Superior temporal gyrus (tissue), 1 donor: ENCODE results near the gene PSMD6.

Experiments used
- DNase-seq: peaks from one replicate; pipeline ENCODE4 v3.0.0-alpha.2; 2016; ENCODE audit errors: extremely low spot score

PSMD6 gene

DNA sequence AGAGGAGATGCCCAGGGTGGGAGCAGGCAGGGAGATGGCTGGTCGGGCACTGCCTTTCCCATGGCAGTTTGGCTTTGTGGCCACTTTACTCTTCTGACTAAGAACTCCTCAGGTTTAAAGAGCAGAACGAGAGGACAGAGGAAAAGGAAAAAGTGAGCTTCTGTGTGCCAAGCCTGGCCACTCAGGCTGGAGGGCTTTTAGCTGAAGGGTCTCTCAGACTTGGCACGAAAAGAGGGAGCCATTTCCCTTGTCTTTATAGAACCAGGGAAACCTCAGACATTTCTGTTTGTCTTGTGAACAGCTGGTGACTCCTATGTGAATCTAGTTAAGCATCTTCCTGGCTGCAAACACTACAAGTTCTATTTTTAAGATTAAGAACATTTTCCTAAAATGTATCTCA, 23.3 kb upstream of the PSMD6 start:
- DNase-seq, result peak; percentile 42

DNA sequence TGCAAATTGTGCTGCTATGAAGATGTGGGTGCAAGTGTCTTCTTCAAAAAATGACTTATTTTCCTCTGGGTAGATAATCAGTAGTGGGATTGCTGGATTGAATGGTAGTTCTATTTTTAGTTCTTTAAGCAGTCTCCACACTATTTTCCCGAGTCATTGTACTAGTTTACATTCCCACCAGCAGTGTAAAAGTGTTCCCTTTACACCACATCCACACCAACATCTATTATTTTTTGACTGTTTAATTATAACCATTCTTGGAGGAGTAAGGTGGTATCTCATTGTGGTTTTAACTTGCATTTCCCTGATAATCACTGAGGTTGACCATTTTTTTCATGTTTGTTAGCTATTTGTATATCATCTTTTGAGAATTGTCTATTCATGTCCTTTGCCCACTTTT, 19.7 kb upstream of the PSMD6 start:
- DNase-seq, result no peak

DNA sequence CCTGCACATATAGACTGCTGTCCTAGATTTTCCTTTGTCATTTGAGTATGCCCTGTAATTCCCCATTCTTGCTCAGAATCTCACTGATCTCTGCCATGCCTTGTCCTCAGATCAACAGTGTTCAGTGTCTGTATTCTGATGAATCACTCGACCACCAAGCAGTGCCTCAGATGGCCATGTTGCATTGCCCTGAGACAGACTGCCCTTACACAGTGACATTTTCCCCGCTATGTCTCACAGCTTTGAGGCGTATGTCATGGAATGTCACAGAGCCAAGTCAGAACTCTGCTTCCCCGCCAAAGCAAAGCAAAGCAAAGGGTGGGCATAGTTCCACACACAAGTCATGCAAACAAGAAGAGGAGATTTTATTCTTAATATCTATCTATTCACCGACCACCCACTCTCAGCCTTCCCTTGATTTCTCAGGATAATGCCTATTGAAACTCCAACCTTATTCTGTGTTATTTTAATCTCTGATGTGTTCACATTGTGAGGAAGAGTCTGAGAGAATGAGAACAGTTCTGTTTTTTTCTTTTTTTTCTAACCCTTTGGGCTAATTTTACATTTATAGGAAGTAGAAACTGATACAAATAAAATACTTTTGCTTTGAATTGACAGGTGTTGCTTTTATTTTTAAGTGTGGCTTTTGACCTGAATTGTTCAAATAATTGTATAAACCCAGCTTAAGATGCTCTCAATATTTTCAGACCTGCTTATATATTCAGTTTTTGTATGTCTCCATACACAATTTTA, 16.9 kb upstream of the PSMD6 start:
- DNase-seq, result no peak

DNA sequence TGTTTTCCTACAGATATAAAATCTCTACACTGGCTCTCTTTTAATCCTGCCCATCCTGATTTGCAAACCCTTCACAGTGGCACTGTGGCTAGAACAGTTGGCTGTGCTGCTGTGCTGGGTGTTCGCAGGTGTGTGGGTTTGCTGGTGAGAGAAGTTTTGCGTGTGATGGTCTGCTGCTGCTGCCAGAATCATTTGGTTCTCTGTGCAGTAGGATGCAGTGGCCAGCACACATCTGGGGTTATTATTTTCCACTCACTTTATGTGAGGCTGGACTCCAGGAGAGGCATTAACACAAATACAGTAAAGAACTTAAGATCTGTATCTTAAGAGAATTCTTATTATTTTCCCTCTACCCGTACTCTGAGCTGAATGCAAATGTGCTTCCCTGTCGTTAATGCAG, 16.0 kb upstream of the PSMD6 start:
- no peak for DNase-seq

- DNase-seq, result no peak
These were observed 15.0 kb upstream of the PSMD6 start for GRCh38 chr3:64038253-64038767.

DNA sequence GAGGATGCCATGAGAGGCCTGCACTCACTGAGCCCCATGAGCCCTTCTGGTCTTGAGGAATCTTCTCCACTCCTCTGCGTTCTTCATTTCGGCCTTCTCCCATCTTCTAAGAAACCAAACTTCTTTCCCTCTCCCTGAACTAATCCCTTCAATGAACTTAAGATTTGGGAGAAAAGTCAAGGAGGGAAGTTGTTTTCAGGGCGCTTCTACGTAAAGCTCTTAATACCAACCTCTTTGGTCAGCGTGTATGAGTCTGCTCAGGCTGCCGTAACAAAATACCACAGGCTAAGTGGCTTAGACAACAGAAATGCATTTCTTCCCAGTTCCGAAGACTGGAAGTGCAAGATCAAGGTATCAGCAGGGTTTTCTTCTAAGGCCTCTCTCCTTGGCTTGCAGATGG, 13.8 kb upstream of the PSMD6 start:
- no peak for DNase-seq

GRCh38 chr3:64033069-64033468, 9.8 kb upstream of the PSMD6 start:
- DNase-seq, result no peak

- DNase-seq, result no peak
These were observed 8.5 kb upstream of the PSMD6 start for GRCh38 chr3:64031540-64032508.

DNA sequence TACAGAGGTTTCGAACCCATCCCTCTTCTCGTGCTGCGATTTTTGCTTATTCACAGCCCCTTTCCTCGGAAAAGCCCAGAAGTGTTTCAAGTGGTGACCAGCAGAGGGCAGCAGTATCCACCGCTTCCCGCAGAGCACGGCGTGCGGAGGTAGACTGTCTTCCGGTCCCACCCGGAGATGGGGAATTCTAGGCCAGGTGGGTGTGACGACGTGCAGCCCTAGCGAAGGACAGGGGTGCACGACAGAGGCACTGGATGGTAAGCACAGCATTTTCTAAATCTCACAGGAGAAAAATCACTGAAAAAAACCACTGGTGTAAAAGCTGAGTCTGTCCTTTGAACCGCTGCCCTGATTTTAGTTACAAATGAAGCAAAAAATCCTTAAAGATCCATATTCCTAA, 7.4 kb upstream of the PSMD6 start:
- peak; percentile 86 for DNase-seq

GRCh38 chr3:64029287-64029686, 6.0 kb upstream of the PSMD6 start:
- DNase-seq, result no peak

DNA sequence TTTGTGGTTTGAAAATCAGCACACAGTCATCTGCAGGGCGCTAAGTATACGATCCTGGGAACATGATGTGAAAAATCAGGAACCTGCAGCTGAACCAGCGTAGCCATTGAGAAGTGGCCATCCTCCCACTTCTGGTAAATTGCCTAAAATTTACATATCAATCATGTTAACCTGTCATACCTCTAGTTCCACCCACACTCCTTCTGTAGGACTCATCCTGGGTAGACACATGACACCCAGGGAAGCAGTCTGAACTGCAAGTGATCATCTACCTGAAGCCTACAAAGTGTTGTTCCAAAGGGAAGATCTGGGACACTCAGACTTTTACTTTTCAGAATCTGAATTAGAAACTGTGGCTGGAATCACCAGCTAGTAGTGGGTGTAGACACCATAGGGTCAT, 5.5 kb upstream of the PSMD6 start:
- DNase-seq, result no peak

- no peak for DNase-seq
These were observed 4.4 kb upstream of the PSMD6 start for GRCh38 chr3:64027658-64028057.

- DNase-seq, result no peak
These were observed 3.1 kb upstream of the PSMD6 start for GRCh38 chr3:64026346-64026745.

GRCh38 chr3:64023861-64024223, 548 bp upstream of the PSMD6 start:
- no peak for DNase-seq

GRCh38 chr3:64022451-64023186, 675 bp downstream of the PSMD6 start:
- DNase-seq, result no peak

- no peak for DNase-seq
These were observed 1.4 kb downstream of the PSMD6 start for GRCh38 chr3:64021922-64022321.

DNA sequence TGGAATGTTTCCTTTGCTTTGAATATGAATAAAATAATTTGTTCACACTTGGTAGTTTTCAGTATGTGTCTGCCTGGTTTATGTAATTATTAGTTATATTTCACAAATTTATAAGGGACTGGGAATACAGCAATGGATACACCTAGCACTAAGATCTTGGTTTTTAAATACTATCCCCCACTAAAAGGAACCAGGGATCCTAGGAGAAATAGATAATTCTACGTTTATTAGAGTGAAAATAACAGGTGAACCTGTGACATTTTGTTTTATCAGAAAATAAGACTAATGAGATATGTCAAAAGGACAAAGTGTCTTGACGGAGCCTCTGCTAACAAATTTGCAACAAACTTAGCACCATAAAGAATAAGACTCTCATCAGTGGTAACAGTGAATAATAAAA, 3.4 kb downstream of the PSMD6 start:
- no peak for DNase-seq

GRCh38 chr3:64019271-64019670, 4.0 kb downstream of the PSMD6 start:
- no peak for DNase-seq

DNA sequence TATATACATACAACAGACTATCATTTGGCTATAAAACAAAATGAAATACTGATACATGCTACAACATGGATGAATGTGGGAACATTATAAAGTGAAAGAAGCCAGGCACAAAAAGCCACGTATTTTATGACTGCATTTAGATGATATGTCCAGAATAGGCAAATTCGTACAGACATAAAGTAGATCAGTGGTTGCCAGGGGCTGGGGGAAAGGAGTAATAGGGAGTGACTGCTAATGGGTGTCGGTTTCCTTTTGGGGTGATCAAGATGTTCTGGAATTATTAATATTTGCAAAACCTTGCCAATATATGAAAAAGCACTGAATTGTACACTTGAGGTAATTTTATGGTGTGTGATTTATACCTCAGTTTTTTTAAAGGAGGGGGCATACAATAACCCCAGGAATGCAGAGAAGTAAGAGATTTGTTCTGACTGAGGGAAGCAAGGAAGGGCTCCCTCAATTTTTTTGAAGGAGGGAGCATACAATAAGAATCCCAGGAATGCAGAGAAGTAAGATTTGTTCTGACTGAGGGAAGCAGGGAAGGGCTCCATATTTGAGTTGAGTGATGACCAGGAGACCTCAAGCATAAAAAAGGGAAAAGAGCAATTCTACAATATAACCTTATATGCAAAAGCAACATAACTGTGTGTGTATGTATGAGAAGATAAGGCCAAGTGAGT, 6.2 kb downstream of the PSMD6 start:
- DNase-seq, result no peak

DNA sequence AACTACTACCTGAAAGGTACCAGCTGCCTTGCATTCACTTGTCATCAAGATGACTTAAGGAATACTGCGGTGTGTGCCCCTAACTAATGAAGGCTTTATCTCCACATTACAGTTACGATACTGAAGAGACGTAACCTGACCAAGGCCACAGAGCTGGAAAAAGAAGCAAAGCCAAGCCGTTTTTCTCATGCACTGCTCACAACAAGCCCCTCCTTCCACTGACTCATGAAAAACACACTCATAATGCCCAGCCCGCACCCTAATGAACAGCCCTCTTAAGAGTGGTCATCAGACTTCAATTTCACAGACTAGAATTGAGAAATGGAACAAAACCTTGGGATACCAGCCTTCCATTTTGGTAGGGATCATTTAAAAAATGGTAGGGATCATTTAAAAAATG, 11.6 kb downstream of the PSMD6 start:
- DNase-seq, result no peak

DNA sequence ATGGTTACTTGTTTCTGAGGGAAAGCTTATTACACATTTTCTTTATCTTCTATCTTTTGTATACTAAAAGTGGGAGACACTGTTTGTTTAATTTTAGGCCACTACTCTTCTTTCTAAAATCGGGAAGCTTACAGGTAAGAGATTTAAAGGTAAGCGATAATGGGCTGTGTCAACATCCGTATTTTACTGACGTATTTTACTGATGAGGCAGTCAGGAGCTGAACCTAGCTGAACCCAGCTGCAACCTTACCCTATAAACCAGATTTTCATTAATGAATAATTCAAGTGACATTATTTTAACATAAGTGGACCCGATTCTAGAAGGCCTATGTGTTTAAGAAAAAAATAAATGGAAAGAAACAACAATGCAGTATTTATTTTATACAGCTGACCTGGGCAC, 13.1 kb downstream of the PSMD6 start:
- no peak for DNase-seq

DNA sequence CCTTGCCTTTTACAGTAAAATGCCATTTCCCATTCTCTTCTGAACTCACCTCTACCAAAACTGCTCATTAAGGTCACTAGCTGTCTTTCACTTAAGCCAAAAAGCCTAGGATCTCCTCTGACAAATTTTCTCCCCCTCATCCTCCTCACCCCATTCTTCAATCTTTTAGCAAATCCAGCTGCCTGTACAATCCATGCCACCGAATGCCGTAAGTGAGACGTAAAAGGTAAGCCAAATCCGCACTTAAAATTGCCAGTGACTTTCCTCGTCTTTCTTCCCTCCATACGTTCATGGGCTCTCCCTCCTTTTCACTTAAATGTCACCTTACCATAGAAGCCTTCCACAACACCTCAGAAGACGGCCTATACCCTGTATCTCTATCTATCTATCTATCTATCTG, 13.8 kb downstream of the PSMD6 start:
- DNase-seq, result no peak
